PC-9 (cell line): Measurements from ENCODE around the gene GID8.

Experiments used
- CTCF ChIP-seq: fragments of 200-600 bp; sonication (generic); conservative IDR thresholded peaks from 2 replicates; pipeline ENCODE4 v1.6.1; 2017; ENCODE audit warnings: mixed run types, antibody characterized with exemption, mild to moderate bottlenecking, moderate library complexity
- EZH2 ChIP-seq: fragments of 200-600 bp; sonication (generic); IDR thresholded peaks from 2 replicates; pipeline ENCODE4 v1.8.0; 2017; ENCODE audit warnings: antibody characterized with exemption, low read depth

- TF ChIP-seq CTCF (no peak), EZH2 (no peak)
Measured at GRCh38 chr20:62916703-62917476, 21.1 kb upstream of the GID8 start.
